IMR-90 (cell line): ENCODE data around the gene DPP6. TPM values are rescaled to one million over a fixed set of nuclear protein-coding genes. Genes with fewer than 3 reads are reported as not detected.
A peak's percentile ranks its signal among the peaks of the same experiment; 100 is the strongest.

Experiments used
- ATAC-seq: fragments of 200-7000 bp; cut with Tn5 transposase; 2 replicates; pipeline ENCODE4 v1.9.1; 2020; ENCODE audit warnings: low read depth, mild to moderate bottlenecking, moderate library complexity
- BruUV-seq: library from RNA; stranded (reverse); fragments of 400-500 nt; replicated peaks from 2 replicates; lab custom pipeline; 2021; lab: Mats Ljungman, UMichigan
- CTCF ChIA-PET: fragments of 300-600 bp; formaldehyde crosslinking; extraction: SDS; loops from one replicate; lab custom pipeline; 2021; ENCODE audit warnings: antibody characterized with exemption; lab: Yijun Ruan, JAX
- POLR2A ChIA-PET: fragments of 300-600 bp; sonication (Branson Sonifier 250); formaldehyde crosslinking; loops from one replicate; lab custom pipeline; 2022; ENCODE audit warnings: antibody characterized with exemption; ENCODE audit not compliant: unreplicated experiment; lab: Charles Lee
- DNase-seq: peaks from one replicate; pipeline ENCODE4 v3.0.0; 2013
- H2AFZ ChIP-seq: replicated peaks from 2 replicates; pipeline ENCODE3; 2013; ENCODE audit warnings: low read length, mild to moderate bottlenecking; ENCODE audit not compliant: poor library complexity
- H2AK5ac ChIP-seq: 2 replicates; pipeline ENCODE4 v1.6.1; 2013; ENCODE audit warnings: low read depth, low read length, inconsistent platforms
- H2AK9ac ChIP-seq: replicated peaks from 2 replicates; pipeline ENCODE3; 2013; ENCODE audit warnings: mild to moderate bottlenecking, low read depth, low read length, moderate library complexity; ENCODE audit not compliant: poor library complexity
- H2BK120ac ChIP-seq: 2 replicates; pipeline ENCODE4 v1.6.1; 2013; ENCODE audit warnings: low read depth, low read length, inconsistent platforms
- H2BK15ac ChIP-seq: 3 replicates; pipeline ENCODE4 v1.6.1; 2013; ENCODE audit warnings: low read depth, low read length, inconsistent platforms
- H2BK20ac ChIP-seq: 2 replicates; pipeline ENCODE4 v1.6.1; 2013; ENCODE audit warnings: low read depth, mild to moderate bottlenecking, inconsistent platforms, low read length, moderate library complexity
- H2BK5ac ChIP-seq: 2 replicates; pipeline ENCODE4 v1.6.1; 2013; ENCODE audit warnings: mild to moderate bottlenecking, low read depth, low read length, inconsistent platforms; ENCODE audit not compliant: poor library complexity, severe bottlenecking
- H3K14ac ChIP-seq: replicated peaks from 2 replicates; pipeline ENCODE4 v1.6.1; 2013; ENCODE audit warnings: low read depth, low read length, inconsistent platforms
- H3K18ac ChIP-seq: 2 replicates; pipeline ENCODE4 v1.6.1; 2013; ENCODE audit warnings: low read depth, low read length, control low read depth
- H3K23ac ChIP-seq: 2 replicates; pipeline ENCODE4 v1.6.1; 2013; ENCODE audit warnings: low read depth, low read length, inconsistent platforms
- H3K27ac ChIP-seq: 2 replicates; pipeline ENCODE4 v1.5.1; 2013; ENCODE audit warnings: mild to moderate bottlenecking, control low read depth, low read length; ENCODE audit not compliant: insufficient read depth
- H3K27me3 ChIP-seq: 2 replicates; pipeline ENCODE4 v1.6.1; 2013; ENCODE audit warnings: low read length; ENCODE audit not compliant: control insufficient read depth, insufficient read depth
- H3K36me3 ChIP-seq: 2 replicates; pipeline ENCODE4 v1.6.1; 2013; ENCODE audit warnings: low read length, mixed read lengths; ENCODE audit not compliant: control insufficient read depth, insufficient read depth
- H3K4ac ChIP-seq: 2 replicates; pipeline ENCODE4 v1.6.1; 2013; ENCODE audit warnings: low read depth, low read length, inconsistent platforms
- H3K4me1 ChIP-seq: 2 replicates; pipeline ENCODE4 v1.6.1; 2013; ENCODE audit warnings: low read length, mixed read lengths; ENCODE audit not compliant: control insufficient read depth, insufficient read depth
- H3K4me2 ChIP-seq: 2 replicates; pipeline ENCODE4 v1.6.1; 2013; ENCODE audit warnings: low read depth, mild to moderate bottlenecking, control low read depth, low read length, moderate library complexity
- H3K4me3 ChIP-seq: 2 replicates; pipeline ENCODE4 v1.5.1; 2013; ENCODE audit warnings: low read depth, mild to moderate bottlenecking, control low read depth, low read length, moderate library complexity; ENCODE audit not compliant: insufficient read depth
- H3K56ac ChIP-seq: 2 replicates; pipeline ENCODE4 v1.6.1; 2013; ENCODE audit warnings: low read length, inconsistent platforms; ENCODE audit not compliant: insufficient read depth; ENCODE audit errors: extremely low read depth
- H3K79me1 ChIP-seq, 2 experiments: 2 replicates each; pipeline ENCODE4 v1.6.1; 2013; ENCODE audit warnings: low read length in 2 of 2, inconsistent platforms in 1 of 2, low read depth in 1 of 2
- H3K9ac ChIP-seq: 2 replicates; pipeline ENCODE4 v1.6.1; 2013; ENCODE audit warnings: low read depth, low read length, control low read depth
- H3K9me1 ChIP-seq: 2 replicates; pipeline ENCODE4 v1.6.1; 2013; ENCODE audit warnings: low read length, inconsistent platforms; ENCODE audit not compliant: insufficient read depth
- H3K9me3 ChIP-seq: 2 replicates; pipeline ENCODE4 v1.6.1; 2013; ENCODE audit warnings: low read length; ENCODE audit not compliant: control insufficient read depth, insufficient read depth
- H4K20me1 ChIP-seq: 2 replicates; pipeline ENCODE4 v1.6.1; 2013; ENCODE audit warnings: low read length, inconsistent platforms; ENCODE audit not compliant: insufficient read depth
- H4K5ac ChIP-seq: 2 replicates; pipeline ENCODE4 v1.6.1; 2013; ENCODE audit warnings: mild to moderate bottlenecking, low read depth, low read length, control low read depth
- H4K8ac ChIP-seq, 2 experiments: 2 replicates each; pipeline ENCODE4 v1.6.1; 2013; ENCODE audit warnings: low read depth in 2 of 2, low read length in 2 of 2, control low read depth in 1 of 2, inconsistent platforms in 1 of 2
- H4K91ac ChIP-seq: 2 replicates; pipeline ENCODE4 v1.6.1; 2013; ENCODE audit warnings: low read depth, low read length, inconsistent platforms; ENCODE audit not compliant: insufficient read depth
- BHLHE40 ChIP-seq: fragments of 150-350 bp; IDR thresholded peaks from 2 replicates; pipeline ENCODE4 v1.6.1; 2016; ENCODE audit warnings: mild to moderate bottlenecking, low read depth, low read length
- CEBPB ChIP-seq: IDR thresholded peaks from 2 replicates; pipeline ENCODE4 v1.6.1; 2012; ENCODE audit warnings: low read depth, low read length, improper control_type of control experiment
- CHD1 ChIP-seq: IDR thresholded peaks from 2 replicates; pipeline ENCODE4 v1.6.1; 2012; ENCODE audit warnings: low read depth, low read length, improper control_type of control experiment
- FOS ChIP-seq: fragments of 150-350 bp; IDR thresholded peaks from 2 replicates; pipeline ENCODE4 v1.6.1; 2016; ENCODE audit warnings: low read depth, low read length
- MAFK ChIP-seq: IDR thresholded peaks from 2 replicates; pipeline ENCODE4 v1.6.1; 2012; ENCODE audit warnings: low read depth, low read length, improper control_type of control experiment
- NFE2L2 ChIP-seq: fragments of 150-350 bp; IDR thresholded peaks from 2 replicates; pipeline ENCODE4 v1.6.1; 2016; ENCODE audit warnings: low read depth, mild to moderate bottlenecking, low read length
- POLR2A ChIP-seq: IDR thresholded peaks from 2 replicates; pipeline ENCODE4 v1.6.1; 2012; ENCODE audit warnings: mild to moderate bottlenecking, low read depth, low read length
- RAD21 ChIP-seq: IDR thresholded peaks from 2 replicates; pipeline ENCODE4 v1.6.1; 2012; ENCODE audit warnings: low read length, improper control_type of control experiment
- RCOR1 ChIP-seq: IDR thresholded peaks from 2 replicates; pipeline ENCODE4 v1.6.1; 2012; ENCODE audit warnings: mild to moderate bottlenecking, low read length, improper control_type of control experiment; ENCODE audit not compliant: insufficient replicate concordance
- RFX5 ChIP-seq: IDR thresholded peaks from 2 replicates; pipeline ENCODE4 v1.8.0; 2012; ENCODE audit warnings: low read depth, mild to moderate bottlenecking, low read length, moderate library complexity
- SMC3 ChIP-seq: fragments of 150-350 bp; IDR thresholded peaks from 2 replicates; pipeline ENCODE4 v1.6.1; 2016; ENCODE audit warnings: low read depth, mild to moderate bottlenecking, antibody characterized with exemption, low read length, moderate library complexity
- WGBS, 2 experiments: methylation state at CpG; one replicate each; pipeline versions ENCODE4 v1.1.5 to v1.1.7; 2013; ENCODE audit warnings: missing lambda C conversion rate in 2 of 2; ENCODE audit not compliant: insufficient read length in 1 of 2; ENCODE audit errors: extremely low coverage in 2 of 2; 5-methylcytosine and 5-hydroxymethylcytosine counted together
- dilution Hi-C: fragments of 300-500 bp; cut with HindIII; formaldehyde crosslinking; loops from one replicate; pipeline ENCODE4 v1.14.3; 2018; ENCODE audit warnings: low sequenced_read_pairs; ENCODE audit not compliant: unreplicated experiment
- in situ Hi-C: fragments of 300-500 bp; cut with MboI; formaldehyde crosslinking; loops from 3 replicates; pipeline ENCODE4 v1.14.3; 2019; ENCODE audit warnings: low sequenced_read_pairs, inconsistent platforms, mixed read lengths
- intact Hi-C: fragments of 100-400 bp; cut with micrococcal nuclease; formaldehyde crosslinking; loops from 2 replicates; pipeline ENCODE4 v1.10.0; 2022
- polyA plus RNA-seq, 3 experiments: library from polyadenylated mRNA; depleted of rRNA; stranded (reverse); fragments of >200 nt; gene quantifications; 2 replicates each; pipeline ENCODE4 v1.2.3, GENCODE V29; 2012; ENCODE audit warnings: low replicate concordance in 1 of 3
- total RNA-seq: library from RNA; depleted of rRNA; stranded (reverse); fragments of >200 nt; gene quantifications from 2 replicates; pipeline ENCODE4 v1.2.3, GENCODE V29; 2012
- TF ChIP-seq, protein P1 (sequence below): conservative IDR thresholded peaks from 2 replicates; pipeline ENCODE4 v1.5.1; 2012; ENCODE audit warnings: mild to moderate bottlenecking, low read depth, low read length, improper control_type of control experiment
- TF ChIP-seq, protein P2 (sequence below): fragments of 150-350 bp; IDR thresholded peaks from 2 replicates; pipeline ENCODE4 v1.6.1; 2017; ENCODE audit warnings: mild to moderate bottlenecking, antibody characterized with exemption, low read length, low read depth

DPP6 gene
- total and polyA plus RNA-seq, 2 of the 4 experiments (the other 2 are of a cell fraction), result not detected

DNA sequence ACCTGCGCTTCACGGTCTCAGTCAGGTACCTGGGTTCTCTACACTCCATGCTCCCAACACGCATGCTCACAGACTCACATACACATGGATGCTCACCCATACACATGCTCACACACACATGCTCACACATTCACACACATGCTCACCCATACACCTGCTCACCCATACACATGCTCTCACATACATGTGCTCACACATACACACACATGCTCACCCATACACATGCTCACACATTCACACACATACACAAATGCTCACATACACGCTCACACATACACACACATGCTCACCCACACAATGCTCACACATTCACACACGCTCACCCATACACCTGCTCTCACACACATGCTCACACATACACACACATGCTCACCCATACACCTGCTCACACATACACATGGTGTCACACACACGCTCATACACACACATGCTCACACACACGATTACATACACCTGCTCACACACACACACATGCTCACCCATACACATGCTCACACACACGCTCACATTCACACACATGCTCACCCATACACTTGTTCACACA lies 830.8 kb downstream of the DPP6 start:
- Histone ChIP-seq H3K4me3 (no peak overlapping the region), H3K9ac (no peak overlapping the region), H3K27me3 (no peaks in the 10 kb centered on the region), H2AK9ac (no peak overlapping the region), H3K23ac (no peak overlapping the region), H3K9me3 (peaks cover 57% of the 10 kb centered on the region), H2AK5ac (no peak overlapping the region), H3K4me1 (no peaks in the 10 kb centered on the region), H4K8ac (no peak overlapping the region), H3K4me2 (no peak overlapping the region), H2BK120ac (no peak overlapping the region), H3K9me1 (no peaks in the 10 kb centered on the region), H4K91ac (no peak overlapping the region), H3K79me1 (no peaks in the 10 kb centered on the region), H2BK20ac (no peak overlapping the region), H3K27ac (no peak overlapping the region), H4K5ac (no peak overlapping the region), H3K36me3 (no peaks in the 10 kb centered on the region), H2AFZ (peak overlapping the region; percentile 24), H3K14ac (no peak overlapping the region), H3K18ac (no peak overlapping the region), H3K4ac (no peak overlapping the region), H4K20me1 (no peaks in the 10 kb centered on the region), H2BK5ac (peak overlapping the region; percentile 14), H2BK15ac (no peak overlapping the region), H3K56ac (no peak overlapping the region)
- TF ChIP-seq CEBPB (no peak), BHLHE40 (no peak), RCOR1 (no peak), POLR2A (no peak), FOS (no peak), MAFK (no peak), NFE2L2 (no peak), RFX5 (no peak), CHD1 (no peak), SMC3 (no peak), RAD21 (no peak)
- TF ChIP-seq, protein P1, sequence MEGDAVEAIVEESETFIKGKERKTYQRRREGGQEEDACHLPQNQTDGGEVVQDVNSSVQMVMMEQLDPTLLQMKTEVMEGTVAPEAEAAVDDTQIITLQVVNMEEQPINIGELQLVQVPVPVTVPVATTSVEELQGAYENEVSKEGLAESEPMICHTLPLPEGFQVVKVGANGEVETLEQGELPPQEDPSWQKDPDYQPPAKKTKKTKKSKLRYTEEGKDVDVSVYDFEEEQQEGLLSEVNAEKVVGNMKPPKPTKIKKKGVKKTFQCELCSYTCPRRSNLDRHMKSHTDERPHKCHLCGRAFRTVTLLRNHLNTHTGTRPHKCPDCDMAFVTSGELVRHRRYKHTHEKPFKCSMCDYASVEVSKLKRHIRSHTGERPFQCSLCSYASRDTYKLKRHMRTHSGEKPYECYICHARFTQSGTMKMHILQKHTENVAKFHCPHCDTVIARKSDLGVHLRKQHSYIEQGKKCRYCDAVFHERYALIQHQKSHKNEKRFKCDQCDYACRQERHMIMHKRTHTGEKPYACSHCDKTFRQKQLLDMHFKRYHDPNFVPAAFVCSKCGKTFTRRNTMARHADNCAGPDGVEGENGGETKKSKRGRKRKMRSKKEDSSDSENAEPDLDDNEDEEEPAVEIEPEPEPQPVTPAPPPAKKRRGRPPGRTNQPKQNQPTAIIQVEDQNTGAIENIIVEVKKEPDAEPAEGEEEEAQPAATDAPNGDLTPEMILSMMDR, result no peak
- TF ChIP-seq, protein P2, sequence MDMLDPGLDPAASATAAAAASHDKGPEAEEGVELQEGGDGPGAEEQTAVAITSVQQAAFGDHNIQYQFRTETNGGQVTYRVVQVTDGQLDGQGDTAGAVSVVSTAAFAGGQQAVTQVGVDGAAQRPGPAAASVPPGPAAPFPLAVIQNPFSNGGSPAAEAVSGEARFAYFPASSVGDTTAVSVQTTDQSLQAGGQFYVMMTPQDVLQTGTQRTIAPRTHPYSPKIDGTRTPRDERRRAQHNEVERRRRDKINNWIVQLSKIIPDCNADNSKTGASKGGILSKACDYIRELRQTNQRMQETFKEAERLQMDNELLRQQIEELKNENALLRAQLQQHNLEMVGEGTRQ, result no peak
- dilution Hi-C loops (no loop called here), intact Hi-C loops (no loop called here), in situ Hi-C loops (no loop called here)
- 84% methylated on average over 8 of the region's 8 CpGs; no CpG with 5 or more reads in 1 of the 2 experiments for WGBS, 2 experiments
- ChIA-PET CTCF (no interaction called here), POLR2A (no interaction called here)
- ATAC-seq (no peak), DNase-seq (no peak)
- BruUV-seq, result no TSS peak
